ENCODE measurements around the gene NFX1.
A peak's percentile ranks its signal among the peaks of the same experiment; 100 is the strongest.
"Not testable (repeated sequence)": the region's sequence is repeated elsewhere in the genome, so short reads cannot be mapped to it uniquely, and the experiment has no call there.

NFX1 gene

DNA sequence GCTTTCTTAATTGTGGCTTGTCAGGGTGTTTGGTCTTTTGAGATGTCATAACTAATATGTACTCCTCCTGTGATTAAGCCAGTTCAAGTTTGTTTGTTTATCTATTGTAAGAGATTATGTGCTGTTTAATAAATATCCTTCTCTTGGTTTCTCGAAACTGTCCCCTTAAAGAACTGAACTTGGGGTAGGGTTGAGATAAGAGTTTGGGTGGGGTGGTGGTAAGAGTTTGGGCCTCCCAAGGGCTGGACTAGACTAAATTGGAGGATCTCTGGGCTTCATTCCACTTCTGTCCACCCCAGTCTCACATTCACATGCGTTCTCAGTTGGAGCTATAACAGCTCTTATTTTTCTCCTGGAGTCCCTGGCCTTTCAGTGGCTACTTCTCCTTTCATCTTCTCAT lies 73.8 kb downstream of the NFX1 start:
- no peak for DNase-seq (ENCODE audit: low read depth)

GRCh38 chr9:33364814-33365213 lies 74.5 kb downstream of the NFX1 start:
- not testable (repeated sequence) for DNase-seq (ENCODE audit: low read depth)

DNA sequence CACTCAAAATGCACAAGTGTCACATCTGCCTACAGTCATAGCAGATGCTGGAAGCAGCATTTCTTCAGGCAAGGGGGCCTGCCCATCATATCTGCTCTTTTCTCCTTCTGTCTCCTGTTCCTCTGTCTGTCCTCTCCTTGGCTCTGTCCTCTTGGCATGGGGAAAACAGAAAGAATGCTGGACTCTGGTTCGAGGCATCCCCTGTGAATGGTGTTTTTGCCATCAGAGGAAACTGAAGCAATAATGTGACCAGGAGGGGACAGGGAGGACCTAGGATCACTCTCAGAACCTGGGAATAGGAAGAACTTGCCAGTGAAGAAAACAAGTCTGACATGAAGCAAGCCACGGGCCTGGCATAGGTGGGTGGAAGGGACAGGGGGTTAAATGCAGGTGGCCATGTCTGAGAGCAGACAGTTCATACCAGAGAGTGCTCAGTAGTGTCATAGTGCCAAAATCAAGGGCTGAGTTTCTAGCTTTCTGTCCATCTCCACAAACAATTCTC lies 76.7 kb downstream of the NFX1 start:
- DNase-seq (ENCODE audit: low read depth) = no peak

GRCh38 chr9:33372900-33373299 lies 82.6 kb downstream of the NFX1 start:
- no peak for DNase-seq (ENCODE audit: low read depth)

DNA sequence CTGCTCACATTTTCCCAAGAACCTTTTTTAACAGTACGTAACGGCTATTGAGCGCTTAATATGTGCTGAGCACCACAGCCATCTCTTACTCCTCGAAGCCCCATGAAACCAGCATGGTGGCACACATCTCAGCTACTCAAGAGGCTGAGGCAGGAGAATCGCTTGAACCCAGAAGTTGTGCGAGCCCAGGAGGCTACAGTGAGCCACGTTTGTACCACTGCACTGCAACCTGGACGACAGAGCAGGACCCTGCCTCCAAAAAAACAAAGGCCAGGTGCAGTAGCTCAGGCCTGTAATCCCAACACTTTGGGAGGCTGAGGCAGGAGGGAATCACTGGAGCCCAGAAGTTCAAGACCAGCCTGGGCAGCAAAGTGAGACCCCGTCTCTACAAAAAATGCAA lies 83.9 kb downstream of the NFX1 start:
- DNase-seq (ENCODE audit: low read depth) = no peak

- DNase-seq (ENCODE audit: low read depth) = peak; percentile 25
These were observed 84.4 kb downstream of the NFX1 start for GRCh38 chr9:33374634-33375237.

DNA sequence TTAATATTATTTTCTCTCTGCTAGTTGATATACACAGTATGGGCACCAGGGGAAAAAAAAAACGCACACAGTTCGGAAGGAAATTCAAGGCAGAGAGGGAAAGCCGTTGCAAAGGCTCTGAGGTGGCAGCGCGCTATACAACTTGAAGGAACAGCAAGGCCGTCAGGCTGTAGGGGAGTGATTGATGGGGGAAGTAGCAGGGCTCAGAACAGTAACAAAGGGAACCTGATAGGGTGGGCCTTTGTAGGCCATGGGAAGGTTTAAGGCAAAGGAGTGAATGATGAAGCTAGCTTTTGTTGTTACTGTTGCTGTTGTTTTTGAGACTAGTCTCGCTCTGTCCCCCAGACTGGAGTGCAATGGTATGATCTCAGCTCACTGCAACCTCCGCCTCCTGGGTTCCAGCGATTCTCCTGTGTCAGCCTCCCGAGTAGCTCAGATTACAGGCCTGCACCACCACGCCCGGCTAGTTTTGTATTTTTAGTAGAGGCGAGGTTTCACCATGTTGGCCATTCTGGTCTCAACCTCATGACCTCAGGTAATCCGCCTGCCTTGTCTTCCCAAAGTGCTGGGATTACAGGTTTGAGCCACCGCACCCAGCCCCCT lies 85.0 kb downstream of the NFX1 start:
- DNase-seq (ENCODE audit: low read depth) = no peak

GRCh38 chr9:33375841-33376321 lies 85.6 kb downstream of the NFX1 start:
- no peak for DNase-seq (ENCODE audit: low read depth)

GRCh38 chr9:33377089-33377715 lies 86.9 kb downstream of the NFX1 start:
- no peak for DNase-seq (ENCODE audit: low read depth)

DNA sequence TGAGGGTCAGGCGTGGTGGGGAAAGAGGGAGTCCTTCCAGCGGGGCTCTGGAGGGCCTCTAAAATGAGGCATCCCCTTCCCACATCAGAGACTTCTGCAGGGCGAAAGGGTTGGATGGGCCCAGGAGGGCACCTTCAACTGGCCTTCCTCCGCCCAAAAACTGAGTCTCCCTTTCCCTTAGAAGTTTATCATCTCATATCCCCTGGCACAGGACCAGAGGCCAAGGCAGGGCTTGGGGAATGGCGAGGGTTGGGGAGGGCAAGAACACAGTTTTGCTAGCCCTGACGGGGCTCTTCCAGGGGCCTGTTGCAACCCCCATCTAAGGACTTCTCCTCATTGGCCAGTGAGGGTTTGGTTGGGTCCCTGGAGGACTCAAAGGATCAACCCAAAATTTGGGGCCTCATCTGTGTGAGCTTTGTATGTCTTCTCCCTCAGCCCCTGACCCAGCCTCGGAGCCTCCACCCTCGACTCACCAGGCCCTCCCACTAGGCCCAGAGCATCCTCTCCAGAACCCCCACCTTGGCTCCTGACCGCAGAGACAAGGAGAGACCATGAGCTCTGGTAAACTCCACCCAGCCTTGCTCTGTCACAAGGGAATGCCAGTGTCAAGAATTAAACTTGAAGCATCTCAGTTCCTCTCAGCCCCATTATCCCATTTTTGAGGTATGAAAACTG lies 87.9 kb downstream of the NFX1 start:
- no peak for DNase-seq (ENCODE audit: low read depth)

- DNase-seq (ENCODE audit: low read depth) = no peak
These were observed 89.5 kb downstream of the NFX1 start for GRCh38 chr9:33379666-33380389.

- no peak for DNase-seq (ENCODE audit: low read depth)
These were observed 90.2 kb downstream of the NFX1 start for GRCh38 chr9:33380390-33381094.

DNA sequence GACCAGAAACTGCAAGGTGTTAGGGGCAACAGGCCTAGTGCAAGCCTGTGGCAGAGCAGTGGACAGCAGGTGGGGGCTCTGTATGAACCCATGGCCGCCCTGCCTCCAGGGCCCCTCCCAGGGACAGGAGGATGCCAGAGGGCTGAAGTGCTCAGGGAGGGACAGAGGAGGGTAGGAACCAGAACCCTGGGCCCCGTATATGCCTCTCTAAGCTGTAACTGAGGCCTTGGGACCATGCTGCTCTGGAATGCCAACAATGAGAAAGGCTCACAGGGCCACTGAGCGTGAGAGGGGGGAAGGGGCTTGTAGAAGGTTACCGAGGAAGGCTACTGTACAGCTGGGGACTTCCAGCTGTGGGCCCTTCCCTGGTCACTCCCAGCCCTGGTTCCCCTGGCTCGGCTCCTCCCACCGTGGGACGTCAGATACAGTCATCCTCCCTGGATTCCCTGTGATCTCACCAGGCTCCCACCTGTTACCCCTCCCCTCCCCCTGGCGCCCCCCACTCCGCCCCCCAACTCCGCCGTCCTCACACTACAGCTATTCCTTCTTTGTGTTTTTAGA lies 91.0 kb downstream of the NFX1 start:
- no peak for DNase-seq (ENCODE audit: low read depth)

DNA sequence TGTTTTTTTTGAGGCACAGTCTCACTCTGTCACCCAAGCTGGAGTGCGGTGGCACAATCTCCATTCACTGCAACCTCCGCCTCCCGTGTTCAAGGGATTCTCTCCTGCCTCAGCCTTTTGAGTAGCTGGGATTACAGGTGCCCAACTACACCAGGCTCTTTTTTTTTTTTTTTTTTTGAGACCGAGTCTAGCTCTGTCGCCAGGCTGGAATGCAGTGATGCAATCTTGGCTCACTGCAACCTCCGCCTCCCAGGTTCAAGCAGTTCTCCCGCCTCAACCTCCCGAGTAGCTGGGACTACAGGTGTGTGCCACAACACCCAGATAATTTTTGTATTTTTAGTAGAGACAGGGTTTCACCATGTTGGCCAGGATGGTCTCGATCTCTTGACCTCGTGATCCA lies 92.1 kb downstream of the NFX1 start:
- DNase-seq (ENCODE audit: low read depth) = not testable (repeated sequence)

DNA sequence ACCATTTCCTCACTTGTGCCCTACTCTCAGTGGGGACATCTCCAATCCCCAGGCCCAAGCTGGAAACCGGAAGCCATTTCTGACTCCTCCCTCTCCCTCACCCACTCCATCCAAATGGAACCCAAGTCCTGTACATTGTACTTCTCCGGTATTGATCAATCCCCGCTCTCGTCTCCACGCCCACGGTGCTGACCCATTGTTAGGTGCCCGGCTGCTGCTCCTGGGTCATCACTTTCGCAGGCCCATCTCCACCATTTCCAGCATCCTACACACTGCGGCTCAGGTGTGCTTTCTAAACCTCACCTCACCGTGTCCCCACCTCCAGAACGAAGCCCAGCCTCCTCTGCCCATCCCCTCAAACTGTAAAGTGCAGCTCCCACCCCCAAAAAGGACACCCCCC lies 93.1 kb downstream of the NFX1 start:
- DNase-seq (ENCODE audit: low read depth) = not testable (repeated sequence)

- DNase-seq (ENCODE audit: low read depth) = not testable (repeated sequence)
These were observed 95.2 kb downstream of the NFX1 start for GRCh38 chr9:33385536-33385935.

DNA sequence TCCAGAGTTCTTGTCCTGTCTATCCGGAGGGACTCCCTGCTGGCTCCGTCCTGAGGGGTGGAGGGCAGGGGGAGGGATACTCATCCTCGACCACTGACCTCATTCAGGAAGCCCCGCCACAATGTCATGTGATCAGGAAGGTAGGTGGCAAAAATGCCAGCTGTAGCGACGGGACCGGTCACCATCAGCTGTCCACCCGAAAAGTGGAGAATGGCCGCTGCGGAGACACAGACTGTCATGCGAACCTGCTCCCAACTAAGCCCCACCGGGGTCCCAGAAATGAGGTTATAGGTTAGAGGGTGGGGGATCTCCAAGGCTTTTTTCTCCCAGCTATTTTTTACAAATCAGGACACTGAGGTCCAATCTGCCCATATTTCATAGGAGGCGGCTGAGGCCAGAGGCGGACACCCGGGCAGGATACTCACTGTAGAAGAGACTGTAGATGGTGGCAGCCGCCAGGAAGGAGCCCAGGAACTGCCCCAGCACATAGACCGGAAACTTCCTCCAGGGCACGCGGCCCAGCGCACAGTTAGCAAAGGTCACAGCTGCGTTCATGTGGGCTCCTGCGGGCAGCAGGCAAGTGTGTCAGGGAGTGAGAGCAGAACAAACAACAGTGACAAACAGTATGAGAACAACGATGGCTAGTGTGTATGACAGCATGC lies 95.8 kb downstream of the NFX1 start:
- DNase-seq (ENCODE audit: low read depth) = not testable (repeated sequence)

DNA sequence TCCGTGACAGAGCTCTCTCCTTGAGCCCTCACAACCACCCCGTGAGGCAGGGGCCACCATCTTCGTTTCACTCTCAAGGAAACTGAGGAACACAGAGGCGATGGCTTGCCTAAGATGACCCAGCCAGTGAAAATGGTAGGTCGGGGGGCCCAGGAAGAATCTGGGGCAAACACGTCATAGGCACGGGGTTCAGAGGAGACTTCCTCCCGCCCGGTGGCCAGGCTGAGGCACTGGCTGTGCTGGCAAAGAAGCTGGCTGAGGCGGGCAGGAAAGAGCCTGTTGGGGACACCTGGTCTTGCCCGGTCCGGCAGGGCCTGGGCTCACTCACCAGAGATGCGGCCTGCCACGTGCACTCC lies 96.3 kb downstream of the NFX1 start:
- not testable (repeated sequence) for DNase-seq (ENCODE audit: low read depth)

DNA sequence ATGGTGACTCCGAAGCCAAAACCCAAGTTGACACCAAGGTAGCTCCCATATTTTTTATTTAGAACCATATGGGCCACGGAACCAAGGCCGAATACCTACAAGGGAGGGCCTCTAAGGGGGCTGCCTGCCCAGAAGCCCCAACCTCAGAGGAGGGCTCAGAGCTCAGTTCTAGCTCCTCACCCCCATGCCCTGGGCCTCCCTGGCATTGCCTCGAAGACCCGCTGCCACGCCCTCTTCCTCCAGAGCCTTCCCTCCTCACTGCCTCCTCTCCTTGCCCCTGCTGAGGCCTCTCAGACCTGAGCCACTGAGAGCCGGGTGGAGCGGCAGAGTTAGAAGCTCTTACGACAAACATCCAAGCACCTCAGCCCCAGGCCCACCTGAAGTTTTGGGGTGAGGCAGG lies 96.7 kb downstream of the NFX1 start:
- not testable (repeated sequence) for DNase-seq (ENCODE audit: low read depth)

GRCh38 chr9:33388110-33388994 lies 98.0 kb downstream of the NFX1 start:
- no peak for DNase-seq (ENCODE audit: low read depth)
